ENCODE results near the gene EXOSC1. TPM values are rescaled to one million over a fixed set of nuclear protein-coding genes. Genes with fewer than 3 reads are reported as not detected.

The EXOSC1 gene, protein sequence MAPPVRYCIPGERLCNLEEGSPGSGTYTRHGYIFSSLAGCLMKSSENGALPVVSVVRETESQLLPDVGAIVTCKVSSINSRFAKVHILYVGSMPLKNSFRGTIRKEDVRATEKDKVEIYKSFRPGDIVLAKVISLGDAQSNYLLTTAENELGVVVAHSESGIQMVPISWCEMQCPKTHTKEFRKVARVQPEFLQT
- 39.1 TPM for total RNA-seq

GRCh38 chr10:97445722-97446639, at the start of gene EXOSC1, which contains the start of gene ZDHHC16:
Gene EXOSC1, minus strand, starts transcription at chr10:97446006. Its CDS starts 21 bp downstream, at chr10:97445985.
Gene ZDHHC16, plus strand, starts transcription at chr10:97446175. Its CDS starts 5,501 bp downstream, at chr10:97451676.

GRCh38 chr10:97425964-97426775, 19.6 kb downstream of the EXOSC1 start, which contains the start of gene PGAM1:
Gene PGAM1, plus strand, starts transcription at chr10:97426191. Its CDS starts 117 bp downstream, at chr10:97426308.

GRCh38 chr10:97400665-97401454, 44.9 kb downstream of the EXOSC1 start, which contains the start of gene RRP12:
Gene RRP12, minus strand, starts transcription at chr10:97401340. Its CDS starts 109 bp downstream, at chr10:97401231.

Small RNA genes within 50 kb of the gene (small RNA-seq; reads per million reads assigned to genes)
- gene RF00019 (ENCODE audit: low replicate concordance): not detected

Other genes with a start within 250 kb of the EXOSC1 start
- 9.4 TPM for gene ARHGAP19, start 153.4 kb downstream of the EXOSC1 start, total RNA-seq
- 4.7 TPM for gene FRAT1, start 126.7 kb downstream of the EXOSC1 start, total RNA-seq
- 11.6 TPM for gene FRAT2, start 111.3 kb downstream of the EXOSC1 start, total RNA-seq
- gene RRP12, start 44.7 kb downstream of the EXOSC1 start, total RNA-seq: 18.2 TPM
- 105 TPM for gene PGAM1, start 19.8 kb downstream of the EXOSC1 start, total RNA-seq
- gene ZDHHC16, start 169 bp upstream of the EXOSC1 start, total RNA-seq: 40.7 TPM
- 94.8 TPM for gene MMS19, start 52.4 kb upstream of the EXOSC1 start, total RNA-seq
- 0.94 TPM for gene UBTD1, start 52.9 kb upstream of the EXOSC1 start, total RNA-seq
- gene ANKRD2, start 126.8 kb upstream of the EXOSC1 start, total RNA-seq: not detected
- gene HOGA1, start 138.4 kb upstream of the EXOSC1 start, total RNA-seq: 0.31 TPM
- gene C10orf62, start 143.7 kb upstream of the EXOSC1 start, total RNA-seq: not detected
- gene MORN4, start 187.5 kb upstream of the EXOSC1 start, total RNA-seq: 26.0 TPM
- gene PI4K2A, start 194.7 kb upstream of the EXOSC1 start, total RNA-seq: 10.3 TPM
- gene AVPI1, start 241.2 kb upstream of the EXOSC1 start, total RNA-seq: 0.94 TPM